Transverse colon (tissue), 4 donors: Measurements from ENCODE around the gene TMEM250.

ENCODE experiments used
- EP300 ChIP-seq: sonication (generic); formaldehyde crosslinking; IDR thresholded peaks from one replicate; pipeline ENCODE4 v1.6.1; 2017; ENCODE audit warnings: antibody characterized with exemption, low read depth
- POLR2A ChIP-seq: fragments of 450-650 bp; IDR thresholded peaks from one replicate; pipeline ENCODE4 v1.6.1; 2016; ENCODE audit warnings: antibody characterized with exemption, mild to moderate bottlenecking, moderate library complexity
- POLR2AphosphoS5 ChIP-seq, 3 donors: sonication (generic); formaldehyde crosslinking; IDR thresholded peaks; one replicate each; pipeline ENCODE4 v1.6.1; 2016; ENCODE audit warnings: antibody characterized with exemption in 3 of 3
- TF ChIP-seq, protein P1 (sequence below), 5 experiments: fragments of 200-600 bp in 3 of 5; fragments of 450-650 bp in 2 of 5; sonication (generic) in 3 of 5; IDR thresholded peaks; 1 replicate in 2 of 5; 2 replicates in 3 of 5; pipeline ENCODE4 v1.5.1; 2016 to 2017; ENCODE audit warnings: antibody characterized with exemption in 5 of 5, inconsistent platforms in 3 of 5, mild to moderate bottlenecking in 2 of 5, moderate library complexity in 1 of 5

DNA sequence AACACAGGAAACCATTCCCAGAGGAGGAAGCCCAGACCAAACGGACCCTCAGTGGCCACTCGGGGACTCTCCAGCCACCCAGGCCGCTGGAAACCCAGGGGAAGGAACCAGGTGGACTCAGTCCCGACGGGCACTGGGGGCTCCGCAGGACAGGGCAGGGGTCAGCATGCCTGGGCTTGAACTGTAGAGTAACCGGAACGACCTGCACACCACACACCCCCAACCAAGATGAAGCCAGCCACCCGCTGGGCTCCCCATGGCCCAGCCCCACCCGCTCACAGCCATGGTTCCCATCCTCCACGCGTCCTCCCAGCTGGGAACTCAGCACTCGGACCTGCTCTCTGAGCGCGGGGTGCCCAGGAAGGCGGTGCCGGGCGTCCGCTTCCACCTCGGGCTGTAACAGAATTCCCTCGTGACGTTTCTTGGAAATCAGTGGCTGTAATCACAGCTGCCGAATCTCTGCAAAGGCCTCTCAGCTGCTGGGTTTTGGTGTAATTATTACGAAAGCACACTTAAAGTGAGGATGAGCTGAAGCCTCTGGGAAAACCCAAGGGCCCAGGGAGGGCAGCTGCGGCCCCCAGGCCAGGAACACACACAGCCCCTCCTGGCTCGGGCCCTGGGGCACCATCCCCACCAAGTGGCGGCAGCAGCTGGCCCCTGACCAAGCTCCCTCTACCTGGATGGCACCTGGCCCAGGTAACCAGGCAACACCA lies 37.4 kb downstream of the TMEM250 start:
- no peak for TF ChIP-seq EP300
- TF ChIP-seq, protein P1, sequence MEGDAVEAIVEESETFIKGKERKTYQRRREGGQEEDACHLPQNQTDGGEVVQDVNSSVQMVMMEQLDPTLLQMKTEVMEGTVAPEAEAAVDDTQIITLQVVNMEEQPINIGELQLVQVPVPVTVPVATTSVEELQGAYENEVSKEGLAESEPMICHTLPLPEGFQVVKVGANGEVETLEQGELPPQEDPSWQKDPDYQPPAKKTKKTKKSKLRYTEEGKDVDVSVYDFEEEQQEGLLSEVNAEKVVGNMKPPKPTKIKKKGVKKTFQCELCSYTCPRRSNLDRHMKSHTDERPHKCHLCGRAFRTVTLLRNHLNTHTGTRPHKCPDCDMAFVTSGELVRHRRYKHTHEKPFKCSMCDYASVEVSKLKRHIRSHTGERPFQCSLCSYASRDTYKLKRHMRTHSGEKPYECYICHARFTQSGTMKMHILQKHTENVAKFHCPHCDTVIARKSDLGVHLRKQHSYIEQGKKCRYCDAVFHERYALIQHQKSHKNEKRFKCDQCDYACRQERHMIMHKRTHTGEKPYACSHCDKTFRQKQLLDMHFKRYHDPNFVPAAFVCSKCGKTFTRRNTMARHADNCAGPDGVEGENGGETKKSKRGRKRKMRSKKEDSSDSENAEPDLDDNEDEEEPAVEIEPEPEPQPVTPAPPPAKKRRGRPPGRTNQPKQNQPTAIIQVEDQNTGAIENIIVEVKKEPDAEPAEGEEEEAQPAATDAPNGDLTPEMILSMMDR (IDR thresholded peaks at IDR 0.05), result no peak
- TF ChIP-seq POLR2AphosphoS5 (IDR thresholded peaks at IDR 0.05), result no peak
- TF ChIP-seq POLR2A, result no peak
